SK-N-SH treated with all-trans-retinoic acid at 6 μM for 48 hours (cell line): ENCODE results near the gene SGCA.

Source experiments
- ATAC-seq: fragments of 200-7000 bp; cut with Tn5 transposase; 3 replicates; pipeline ENCODE4 v1.9.1; 2020; ENCODE audit warnings: mild to moderate bottlenecking, moderate library complexity
- ARNTL ChIP-seq: fragments of 450-650 bp; formaldehyde crosslinking; IDR thresholded peaks from 2 replicates; pipeline ENCODE4 v1.5.0; 2020; ENCODE audit warnings: low read depth, mild to moderate bottlenecking, moderate library complexity, borderline replicate concordance
- BACH2 ChIP-seq: fragments of 250-450 bp; sonication (Bioruptor Pico); IDR thresholded peaks from 2 replicates; pipeline ENCODE4 v1.9.0; 2021; ENCODE audit warnings: mild to moderate bottlenecking, borderline replicate concordance
- CSDC2 ChIP-seq: fragments of 250-450 bp; sonication (Bioruptor Pico); IDR thresholded peaks from 2 replicates; pipeline ENCODE4 v1.5.0; 2020; ENCODE audit warnings: mild to moderate bottlenecking, moderate library complexity
- ESRRG ChIP-seq: fragments of 250-450 bp; sonication (Bioruptor Pico); IDR thresholded peaks from 2 replicates; pipeline ENCODE4 v1.6.1; 2021; ENCODE audit warnings: mild to moderate bottlenecking
- GLIS3 ChIP-seq: fragments of 250-450 bp; sonication (Bioruptor Pico); IDR thresholded peaks from 2 replicates; pipeline ENCODE4 v1.5.0; 2020; ENCODE audit warnings: mild to moderate bottlenecking, moderate library complexity
- ISL1 ChIP-seq: fragments of 250-450 bp; sonication (Bioruptor Pico); IDR thresholded peaks from 2 replicates; pipeline ENCODE4 v2.1.2; 2022; ENCODE audit warnings: mild to moderate bottlenecking, moderate library complexity
- OSR1 ChIP-seq: fragments of 250-450 bp; sonication (Bioruptor Pico); IDR thresholded peaks from 2 replicates; pipeline ENCODE4 v1.8.0; 2022; ENCODE audit warnings: moderate library complexity, mild to moderate bottlenecking, inconsistent platforms
- PPARA ChIP-seq: fragments of 250-450 bp; sonication (Bioruptor Pico); IDR thresholded peaks from 2 replicates; pipeline ENCODE4 v1.5.0; 2020; ENCODE audit warnings: mild to moderate bottlenecking, borderline replicate concordance
- RARB ChIP-seq: fragments of 250-450 bp; sonication (Bioruptor Pico); IDR thresholded peaks from 2 replicates; pipeline ENCODE4 v1.8.0; 2021; ENCODE audit warnings: mild to moderate bottlenecking, moderate library complexity
- SNAI2 ChIP-seq: fragments of 250-450 bp; sonication (Bioruptor Pico); IDR thresholded peaks from 2 replicates; pipeline ENCODE4 v1.5.0; 2020; ENCODE audit warnings: mild to moderate bottlenecking, moderate library complexity
- TCF4 ChIP-seq: fragments of 250-450 bp; sonication (Bioruptor Pico); IDR thresholded peaks from 2 replicates; pipeline ENCODE4 v1.8.0; 2021; ENCODE audit warnings: mild to moderate bottlenecking, moderate library complexity, borderline replicate concordance
- TOX ChIP-seq: fragments of 250-450 bp; sonication (Bioruptor Pico); IDR thresholded peaks from 2 replicates; pipeline ENCODE4 v1.8.0; 2021; ENCODE audit warnings: mild to moderate bottlenecking, moderate library complexity, borderline replicate concordance
- TSHZ2 ChIP-seq: fragments of 250-450 bp; sonication (Bioruptor Pico); IDR thresholded peaks from 2 replicates; pipeline ENCODE4 v1.5.0; 2020; ENCODE audit warnings: mild to moderate bottlenecking, moderate library complexity
- ZC3H10 ChIP-seq: fragments of 250-450 bp; sonication (Bioruptor Pico); IDR thresholded peaks from 2 replicates; pipeline ENCODE4 v1.5.1; 2021; ENCODE audit warnings: mild to moderate bottlenecking, moderate library complexity
- ZFP3 ChIP-seq: fragments of 250-450 bp; sonication (Bioruptor Pico); IDR thresholded peaks from 2 replicates; pipeline ENCODE4 v1.5.0; 2020; ENCODE audit warnings: mild to moderate bottlenecking, moderate library complexity
- ZFP30 ChIP-seq: fragments of 450-650 bp; formaldehyde crosslinking; IDR thresholded peaks from 2 replicates; pipeline ENCODE4 v1.5.0; 2022; ENCODE audit warnings: mild to moderate bottlenecking, moderate library complexity
- ZNF565 ChIP-seq: fragments of 450-650 bp; formaldehyde crosslinking; conservative IDR thresholded peaks from 2 replicates; pipeline ENCODE4 v1.5.0; 2020; ENCODE audit warnings: low read depth, mild to moderate bottlenecking, moderate library complexity
- ZNF8 ChIP-seq: fragments of 450-650 bp; formaldehyde crosslinking; IDR thresholded peaks from 2 replicates; pipeline ENCODE4 v1.5.0; 2020; ENCODE audit warnings: mild to moderate bottlenecking, moderate library complexity
- TF ChIP-seq, protein P1 (sequence below): fragments of 250-450 bp; sonication (Bioruptor Pico); IDR thresholded peaks from 2 replicates; pipeline ENCODE4 v1.8.0; 2021; ENCODE audit warnings: low read depth, mild to moderate bottlenecking, moderate library complexity, borderline replicate concordance
- TF ChIP-seq, protein P2 (sequence below): fragments of 250-450 bp; sonication (Bioruptor Pico); IDR thresholded peaks from 2 replicates; pipeline ENCODE4 v1.5.1; 2021; ENCODE audit warnings: mild to moderate bottlenecking, moderate library complexity

The SGCA gene

GRCh38 chr17:50165867-50166517 lies at the start of gene SGCA:
Gene SGCA (plus strand): TSS chr17:50166005. CDS start chr17:50166041, 36 bp downstream.
- no peak for TF ChIP-seq ARNTL
- no peak for TF ChIP-seq ESRRG (CRISPR knock-in tag)
- TF ChIP-seq, protein P1, sequence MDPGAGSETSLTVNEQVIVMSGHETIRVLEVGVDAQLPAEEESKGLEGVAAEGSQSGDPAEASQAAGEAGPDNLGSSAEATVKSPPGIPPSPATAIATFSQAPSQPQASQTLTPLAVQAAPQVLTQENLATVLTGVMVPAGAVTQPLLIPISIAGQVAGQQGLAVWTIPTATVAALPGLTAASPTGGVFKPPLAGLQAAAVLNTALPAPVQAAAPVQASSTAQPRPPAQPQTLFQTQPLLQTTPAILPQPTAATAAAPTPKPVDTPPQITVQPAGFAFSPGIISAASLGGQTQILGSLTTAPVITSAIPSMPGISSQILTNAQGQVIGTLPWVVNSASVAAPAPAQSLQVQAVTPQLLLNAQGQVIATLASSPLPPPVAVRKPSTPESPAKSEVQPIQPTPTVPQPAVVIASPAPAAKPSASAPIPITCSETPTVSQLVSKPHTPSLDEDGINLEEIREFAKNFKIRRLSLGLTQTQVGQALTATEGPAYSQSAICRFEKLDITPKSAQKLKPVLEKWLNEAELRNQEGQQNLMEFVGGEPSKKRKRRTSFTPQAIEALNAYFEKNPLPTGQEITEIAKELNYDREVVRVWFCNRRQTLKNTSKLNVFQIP (CRISPR knock-in tag), result no peak
- TF ChIP-seq, protein P2, sequence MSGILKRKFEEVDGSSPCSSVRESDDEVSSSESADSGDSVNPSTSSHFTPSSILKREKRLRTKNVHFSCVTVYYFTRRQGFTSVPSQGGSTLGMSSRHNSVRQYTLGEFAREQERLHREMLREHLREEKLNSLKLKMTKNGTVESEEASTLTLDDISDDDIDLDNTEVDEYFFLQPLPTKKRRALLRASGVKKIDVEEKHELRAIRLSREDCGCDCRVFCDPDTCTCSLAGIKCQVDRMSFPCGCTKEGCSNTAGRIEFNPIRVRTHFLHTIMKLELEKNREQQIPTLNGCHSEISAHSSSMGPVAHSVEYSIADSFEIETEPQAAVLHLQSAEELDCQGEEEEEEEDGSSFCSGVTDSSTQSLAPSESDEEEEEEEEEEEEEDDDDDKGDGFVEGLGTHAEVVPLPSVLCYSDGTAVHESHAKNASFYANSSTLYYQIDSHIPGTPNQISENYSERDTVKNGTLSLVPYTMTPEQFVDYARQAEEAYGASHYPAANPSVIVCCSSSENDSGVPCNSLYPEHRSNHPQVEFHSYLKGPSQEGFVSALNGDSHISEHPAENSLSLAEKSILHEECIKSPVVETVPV (CRISPR knock-in tag), result no peak
- TF ChIP-seq PPARA (CRISPR knock-in tag), result no peak
- no peak for TF ChIP-seq ZC3H10 (CRISPR knock-in tag)
- TF ChIP-seq SNAI2 (CRISPR knock-in tag), result no peak
- no peak for TF ChIP-seq OSR1 (CRISPR knock-in tag)
- no peak for TF ChIP-seq ZNF8 (CRISPR knock-in tag)
- no peak for TF ChIP-seq ZFP3
- no peak for TF ChIP-seq BACH2 (CRISPR knock-in tag)
- TF ChIP-seq, all 23 proteins: peak for 0
- no peak for ATAC-seq

- TF ChIP-seq ZNF8 (CRISPR knock-in tag), result no peak
- no peak for TF ChIP-seq ISL1 (CRISPR knock-in tag)
- TF ChIP-seq ZFP30 (CRISPR knock-in tag), result no peak
- no peak for TF ChIP-seq ARNTL
- no peak for TF ChIP-seq CSDC2 (CRISPR knock-in tag)
- TF ChIP-seq TCF4 (CRISPR knock-in tag), result no peak
- TF ChIP-seq, protein P2 (CRISPR knock-in tag), result no peak
- no peak for TF ChIP-seq ZNF565
- no peak for TF ChIP-seq BACH2 (CRISPR knock-in tag)
- TF ChIP-seq, all 23 proteins: peak for 0
- ATAC-seq, result no peak
Measured at GRCh38 chr17:50117202-50118051, 48.4 kb upstream of the SGCA start.

- TF ChIP-seq BACH2 (CRISPR knock-in tag) (no peak), PPARA (CRISPR knock-in tag) (no peak), ZNF565 (no peak), ZFP3 (peak; percentile 77; the same call in 1 of the 2 replicates), ARNTL (no peak), RARB (CRISPR knock-in tag) (no peak)
- TF ChIP-seq, protein P1 (CRISPR knock-in tag), result no peak
- TF ChIP-seq, all 23 proteins: peak for 1
- no peak for ATAC-seq
Measured at GRCh38 chr17:50118076-50118827, 47.6 kb upstream of the SGCA start.

DNA sequence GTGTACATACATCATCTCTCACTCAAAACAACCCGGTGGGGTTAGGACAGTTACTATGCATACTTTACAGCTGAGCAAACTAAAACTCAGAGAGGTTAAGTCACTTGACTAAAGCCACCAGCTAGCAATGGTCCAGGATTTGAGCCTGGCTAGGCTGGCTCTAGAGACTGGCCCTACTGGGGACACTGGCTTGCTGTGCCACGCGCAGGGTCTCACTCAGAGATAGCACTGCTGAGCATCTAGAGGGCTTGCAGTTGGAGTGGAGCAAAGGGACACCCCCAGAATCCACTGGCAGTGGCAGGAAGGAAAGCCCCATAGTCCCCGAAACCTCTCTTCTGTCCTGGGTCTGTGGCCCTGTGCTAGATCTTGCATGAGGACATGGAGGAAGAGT lies 47.0 kb upstream of the SGCA start:
- no peak for ATAC-seq
- TF ChIP-seq ZNF8 (CRISPR knock-in tag) (no peak), CSDC2 (CRISPR knock-in tag) (no peak), OSR1 (CRISPR knock-in tag) (no peak), GLIS3 (CRISPR knock-in tag) (no peak), ZFP3 (no peak), TSHZ2 (no peak), TOX (CRISPR knock-in tag) (no peak)
- TF ChIP-seq, protein P2 (CRISPR knock-in tag), result no peak
- TF ChIP-seq, protein P1 (CRISPR knock-in tag), result no peak
